GM23338 (cell line): ENCODE data around the gene ERCC6L. TPM values are rescaled to one million over a fixed set of nuclear protein-coding genes. Genes with fewer than 3 reads are reported as not detected.
"Not testable (repeated sequence)": the region's sequence is repeated elsewhere in the genome, so short reads cannot be mapped to it uniquely, and the experiment has no call there.

Experiments used
- ATAC-seq: fragments of 200-7000 bp; cut with Tn5 transposase; 3 replicates; pipeline ENCODE4 v1.9.1; 2020
- DNase-seq: peaks from one replicate; pipeline ENCODE4 v3.0.0-alpha.2; 2015; ENCODE audit warnings: low spot score
- H2AFZ ChIP-seq: fragments of 200-600 bp; sonication (generic); 2 replicates; pipeline ENCODE4 v1.8.0; 2016; ENCODE audit warnings: antibody characterized with exemption, mild to moderate bottlenecking, moderate library complexity
- H3F3A ChIP-seq: fragments of 200-600 bp; sonication (generic); replicated peaks from 2 replicates; pipeline ENCODE4 v1.8.0; 2017; ENCODE audit warnings: antibody characterized with exemption, mixed run types, low read depth
- H3K27ac ChIP-seq: fragments of 200-600 bp; sonication (generic); 2 replicates; pipeline ENCODE4 v1.6.1; 2016; ENCODE audit warnings: low read depth
- H3K27me3 ChIP-seq: fragments of 200-600 bp; sonication (generic); 2 replicates; pipeline ENCODE4 v1.8.0; 2016; ENCODE audit warnings: mild to moderate bottlenecking, mixed run types, moderate library complexity; ENCODE audit not compliant: insufficient read depth
- H3K36me3 ChIP-seq: fragments of 200-600 bp; sonication (generic); 2 replicates; pipeline ENCODE4 v1.8.0; 2016; ENCODE audit warnings: mild to moderate bottlenecking; ENCODE audit not compliant: insufficient read depth
- H3K4me1 ChIP-seq: fragments of 200-600 bp; sonication (generic); 2 replicates; pipeline ENCODE4 v1.8.0; 2016; ENCODE audit warnings: mild to moderate bottlenecking, moderate library complexity; ENCODE audit not compliant: insufficient read depth
- H3K4me2 ChIP-seq: fragments of 200-600 bp; sonication (generic); 2 replicates; pipeline ENCODE4 v1.7.1; 2017; ENCODE audit warnings: mixed run types
- H3K4me3 ChIP-seq: fragments of 200-600 bp; sonication (generic); 2 replicates; pipeline ENCODE4 v1.6.1; 2016; ENCODE audit warnings: mixed run types
- H3K79me2 ChIP-seq: fragments of 200-600 bp; sonication (generic); replicated peaks from 2 replicates; pipeline ENCODE4 v1.8.0; 2017; ENCODE audit warnings: mild to moderate bottlenecking; ENCODE audit not compliant: insufficient read depth
- H3K9me2 ChIP-seq: fragments of 200-600 bp; sonication (generic); 2 replicates; pipeline ENCODE4 v1.8.0; 2017; ENCODE audit not compliant: insufficient read depth
- H4K20me1 ChIP-seq: fragments of 200-600 bp; sonication (generic); replicated peaks from 2 replicates; pipeline ENCODE4 v1.8.0; 2017; ENCODE audit warnings: mild to moderate bottlenecking; ENCODE audit not compliant: insufficient read depth
- H3K27ac Mint-ChIP-seq: 2 replicates; pipeline ENCODE4 v1.8.0; 2020; ENCODE audit warnings: inconsistent platforms, mild to moderate bottlenecking, moderate library complexity, mixed read lengths
- H3K27me3 Mint-ChIP-seq: 3 replicates; pipeline ENCODE4 v1.8.0; 2022; ENCODE audit warnings: low read depth, mild to moderate bottlenecking, moderate library complexity, mixed read lengths, inconsistent platforms; ENCODE audit not compliant: insufficient read depth, poor library complexity
- H3K36me3 Mint-ChIP-seq: 3 replicates; pipeline ENCODE4 v1.8.0; 2021; ENCODE audit warnings: low read depth, mild to moderate bottlenecking, inconsistent platforms, moderate library complexity, mixed read lengths
- H3K4me1 Mint-ChIP-seq: 3 replicates; pipeline ENCODE4 v1.8.0; 2020; ENCODE audit warnings: mild to moderate bottlenecking, inconsistent platforms, mixed read lengths
- H3K4me3 Mint-ChIP-seq: 3 replicates; pipeline ENCODE4 v1.8.0; 2021; ENCODE audit warnings: moderate library complexity, mild to moderate bottlenecking, inconsistent platforms, mixed read lengths
- H3K9me3 Mint-ChIP-seq: 3 replicates; pipeline ENCODE4 v1.8.0; 2020; ENCODE audit warnings: moderate library complexity, mild to moderate bottlenecking, inconsistent platforms, mixed read lengths
- ETS1 ChIP-seq: IDR thresholded peaks from 2 replicates; pipeline ENCODE4 v1.6.1; 2016; ENCODE audit warnings: antibody characterized with exemption
- EZH2 ChIP-seq: fragments of 200-600 bp; sonication (generic); IDR thresholded peaks from one replicate; pipeline ENCODE4 v1.8.0; 2017; ENCODE audit warnings: antibody characterized with exemption, mild to moderate bottlenecking, low read depth; ENCODE audit not compliant: unreplicated experiment
- JUNB ChIP-seq: IDR thresholded peaks from one replicate; pipeline ENCODE4 v1.6.1; 2016; ENCODE audit warnings: antibody characterized with exemption; ENCODE audit not compliant: unreplicated experiment
- NANOG ChIP-seq: IDR thresholded peaks from 2 replicates; pipeline ENCODE4 v1.6.1; 2016; ENCODE audit warnings: antibody characterized with exemption, borderline replicate concordance
- STAT1 ChIP-seq: IDR thresholded peaks from one replicate; pipeline ENCODE4 v1.6.1; 2016; ENCODE audit warnings: antibody characterized with exemption; ENCODE audit not compliant: unreplicated experiment
- ZNF331 ChIP-seq: fragments of 250-450 bp; sonication (Bioruptor Pico); IDR thresholded peaks from 2 replicates; pipeline ENCODE4 v1.5.0; 2020; ENCODE audit warnings: low read depth, mild to moderate bottlenecking, moderate library complexity
- ZNF462 ChIP-seq: fragments of 250-450 bp; sonication (Bioruptor Pico); IDR thresholded peaks from 2 replicates; pipeline ENCODE4 v1.5.0; 2020; ENCODE audit warnings: mild to moderate bottlenecking, moderate library complexity
- polyA plus RNA-seq: library from polyadenylated mRNA; unstranded; fragments of >200 nt; fragmentation: Nextera tagmentation; extraction: Ambion mirVana; gene quantifications from 2 replicates; pipeline ENCODE4 v1.2.1, GENCODE V29; 2016
- total RNA-seq: library from RNA; depleted of rRNA; stranded (reverse); fragments of >200 nt; shearing (Covaris generic); gene quantifications from 2 replicates; pipeline ENCODE4 v1.2.3, GENCODE V29; 2014

Gene ERCC6L
- total and polyA plus RNA-seq, 2 experiments from 2014 or later: 11.3 to 23.1 TPM

GRCh38 chrX:72230290-72230689, 8.5 kb downstream of the ERCC6L start:
- DNase-seq (no peak), ATAC-seq (no peak)
- Mint-ChIP-seq H3K4me1 (no peaks in the 10 kb centered on the region), H3K36me3 (peaks cover 17% of the 10 kb centered on the region), H3K27ac (no peak overlapping the region), H3K27me3 (peaks cover 2% of the 10 kb centered on the region), H3K9me3 (peaks cover 43% of the 10 kb centered on the region), H3K4me3 (no peak overlapping the region)
- H3K27ac ChIP-seq: no peak overlapping the region
- H3K27me3 ChIP-seq: no peaks in the 10 kb centered on the region
- no peak for TF ChIP-seq ZNF331 (CRISPR knock-in tag)
- no peak for TF ChIP-seq JUNB
- no peak for TF ChIP-seq EZH2
- no peaks in the 10 kb centered on the region for H3F3A ChIP-seq
- peaks cover 66% of the 10 kb centered on the region for H3K79me2 ChIP-seq
- no peak overlapping the region for H3K4me2 ChIP-seq
- H4K20me1 ChIP-seq: no peaks in the 10 kb centered on the region
- H3K9me2 ChIP-seq: no peaks in the 10 kb centered on the region
- peaks cover 5% of the 10 kb centered on the region; the same call in 1 of the 2 replicates for H3K36me3 ChIP-seq
- no peaks in the 10 kb centered on the region for H3K4me1 ChIP-seq
- no peak overlapping the region for H3K4me3 ChIP-seq
- H2AFZ ChIP-seq: no peak overlapping the region

- peaks cover 17% of the 10 kb centered on the region for H3K79me2 ChIP-seq
- H3K4me1 Mint-ChIP-seq: not testable (repeated sequence)
These were observed 18.5 kb downstream of the ERCC6L start for GRCh38 chrX:72220375-72220774.

GRCh38 chrX:72216973-72217372, 21.9 kb downstream of the ERCC6L start:
- no peak overlapping the region for H3K4me3 Mint-ChIP-seq
- H3K4me2 ChIP-seq: no peak overlapping the region
- H3K36me3 ChIP-seq: no peaks in the 10 kb centered on the region
- peaks cover 9% of the 10 kb centered on the region for H3K79me2 ChIP-seq
- H3K36me3 Mint-ChIP-seq: peaks cover 24% of the 10 kb centered on the region
- no peaks in the 10 kb centered on the region for H3K27me3 ChIP-seq
- H3K4me1 Mint-ChIP-seq: peaks cover 2% of the 10 kb centered on the region; the same call in 2 of the 3 replicates
- H3K27me3 Mint-ChIP-seq: peaks cover 2% of the 10 kb centered on the region
- H3F3A ChIP-seq: no peaks in the 10 kb centered on the region
- H4K20me1 ChIP-seq: no peaks in the 10 kb centered on the region; the same call in 1 of the 2 replicates
- H3K27ac Mint-ChIP-seq: no peak overlapping the region
- H2AFZ ChIP-seq: no peak overlapping the region
- DNase-seq: no peak
- no peak overlapping the region for H3K4me3 ChIP-seq
- no peaks in the 10 kb centered on the region for H3K9me2 ChIP-seq
- H3K9me3 Mint-ChIP-seq: peaks cover 22% of the 10 kb centered on the region
- ATAC-seq: no peak
- no peaks in the 10 kb centered on the region for H3K4me1 ChIP-seq
- H3K27ac ChIP-seq: no peak overlapping the region
- TF ChIP-seq NANOG: no peak
- no peak for TF ChIP-seq ETS1
- TF ChIP-seq STAT1: no peak
- TF ChIP-seq EZH2: no peak
- no peak for TF ChIP-seq ZNF462
- no peak for TF ChIP-seq JUNB

More at GRCh38 chrX:72220375-72220774, 18.5 kb downstream of the ERCC6L start:
- H3K27me3 Mint-ChIP-seq, H3K4me3 ChIP-seq, H3K4me3 Mint-ChIP-seq, H3K4me1 ChIP-seq, H2AFZ ChIP-seq, H3F3A ChIP-seq, H3K27me3 ChIP-seq, H3K36me3 ChIP-seq, H3K27ac ChIP-seq, H3K4me2 ChIP-seq, H3K9me2 ChIP-seq, DNase-seq, H3K27ac Mint-ChIP-seq, ATAC-seq, H4K20me1 ChIP-seq: not testable (repeated sequence)
- Mint-ChIP-seq H3K36me3 (peaks cover 32% of the 10 kb centered on the region), H3K9me3 (peaks cover 26% of the 10 kb centered on the region)
